Thoracic aorta (tissue), 2 donors: ENCODE measurements around the gene TSPAN31. TPM values are rescaled to one million over a fixed set of nuclear protein-coding genes. Genes with fewer than 3 reads are reported as not detected.
"Not testable (repeated sequence)": the region's sequence is repeated elsewhere in the genome, so short reads cannot be mapped to it uniquely, and the experiment has no call there.

Experiments
- ATAC-seq: fragments of 150-250 bp; one replicate; pipeline ENCODE4 v1.8.0; 2017; ENCODE audit warnings: low read depth; ENCODE audit not compliant: insufficient number of reproducible peaks, low FRiP score
- DNase-seq: peaks from one replicate; pipeline ENCODE4 v3.0.0-alpha.2; 2020; ENCODE audit warnings: low spot score
- H3K27ac ChIP-seq, 2 donors: fragments of 200-600 bp; sonication (generic); 1 replicate in 1 of 2; 2 replicates in 1 of 2; pipeline ENCODE4 v1.5.1; 2016; ENCODE audit warnings: mild to moderate bottlenecking in 2 of 2, moderate library complexity in 2 of 2
- H3K27me3 ChIP-seq: fragments of 200-600 bp; sonication (generic); replicated peaks from 2 replicates; pipeline ENCODE4 v1.6.0; 2016; ENCODE audit warnings: mild to moderate bottlenecking; ENCODE audit not compliant: insufficient read depth
- H3K36me3 ChIP-seq: fragments of 200-600 bp; sonication (generic); one replicate; pipeline ENCODE4 v1.5.1; 2016
- H3K4me1 ChIP-seq, 2 donors: fragments of 200-600 bp; sonication (generic); 1 replicate in 1 of 2; 2 replicates in 1 of 2; pipeline versions ENCODE4 v1.5.1 to v1.6.0; 2016; ENCODE audit warnings: low read depth in 2 of 2, mild to moderate bottlenecking in 1 of 2; ENCODE audit not compliant: control insufficient read depth in 1 of 2
- H3K4me3 ChIP-seq: fragments of 200-600 bp; sonication (generic); 2 replicates; pipeline ENCODE4 v1.5.1; 2016; ENCODE audit warnings: mild to moderate bottlenecking
- H3K9me3 ChIP-seq: fragments of 200-600 bp; sonication (generic); 2 replicates; pipeline ENCODE4 v1.5.1; 2016
- CTCF ChIP-seq: fragments of 200-600 bp; sonication (generic); IDR thresholded peaks from one replicate; pipeline ENCODE4 v1.5.1; 2019; ENCODE audit warnings: antibody characterized with exemption
- total RNA-seq, 2 donors: library from RNA; depleted of rRNA; stranded (reverse); fragments of >200 nt; gene quantifications; one replicate each; pipeline versions ENCODE4 v1.1.0 to v1.2.3, GENCODE V29; 2016

TSPAN31 gene
- total RNA-seq, 2 donors from 2014 or later: 58.8 to 115 TPM

- ATAC-seq: no peak
- no peaks in the 10 kb centered on the region for H3K27me3 ChIP-seq
- peaks cover 62% of the 10 kb centered on the region for H3K36me3 ChIP-seq
- no peak for TF ChIP-seq CTCF
- no peak overlapping the region for H3K4me3 ChIP-seq
- no peak overlapping the region for H3K27ac ChIP-seq
- no peak for DNase-seq
- H3K9me3 ChIP-seq: no peaks in the 10 kb centered on the region
- no peaks in the 10 kb centered on the region for H3K4me1 ChIP-seq
Measured at GRCh38 chr12:57719777-57720605, 24.8 kb upstream of the TSPAN31 start.

GRCh38 chr12:57720606-57721595 lies 23.9 kb upstream of the TSPAN31 start:
- Histone ChIP-seq H3K27me3 (no peaks in the 10 kb centered on the region), H3K4me1 (peaks cover 0 to 2% of the 10 kb centered on the region in 2 donors), H3K9me3 (no peaks in the 10 kb centered on the region), H3K27ac (no peak overlapping the region), H3K36me3 (peaks cover 56% of the 10 kb centered on the region), H3K4me3 (no peak overlapping the region)
- ATAC-seq (no peak), DNase-seq (no peak)
- no peak for TF ChIP-seq CTCF

GRCh38 chr12:57721846-57722608 lies 22.8 kb upstream of the TSPAN31 start:
- not testable (repeated sequence) for H3K27ac ChIP-seq, H3K9me3 ChIP-seq, DNase-seq, H3K27me3 ChIP-seq, ATAC-seq, H3K4me3 ChIP-seq
- peaks cover 0 to 13% of the 10 kb centered on the region in 2 donors for H3K4me1 ChIP-seq
- peaks cover 44% of the 10 kb centered on the region for H3K36me3 ChIP-seq

- no peaks in the 10 kb centered on the region for H3K27me3 ChIP-seq
- DNase-seq (no peak), ATAC-seq (no peak)
- H3K9me3 ChIP-seq: no peaks in the 10 kb centered on the region
- H3K4me1 ChIP-seq: peaks cover 0 to 19% of the 10 kb centered on the region in 2 donors
- no peak overlapping the region for H3K4me3 ChIP-seq
- no peak overlapping the region for H3K27ac ChIP-seq
- no peak for TF ChIP-seq CTCF
- peaks cover 38% of the 10 kb centered on the region for H3K36me3 ChIP-seq
Measured at GRCh38 chr12:57722716-57723629, 21.9 kb upstream of the TSPAN31 start.

- Histone ChIP-seq H3K4me3 (no peak overlapping the region), H3K27me3 (no peaks in the 10 kb centered on the region), H3K9me3 (no peaks in the 10 kb centered on the region), H3K27ac (no peak overlapping the region), H3K36me3 (peaks cover 32% of the 10 kb centered on the region), H3K4me1 (peaks cover 0 to 19% of the 10 kb centered on the region in 2 donors)
- ATAC-seq: no peak
- DNase-seq: no peak
- TF ChIP-seq CTCF: no peak
Measured at GRCh38 chr12:57723630-57723962, 21.2 kb upstream of the TSPAN31 start.
